OCI-LY3 (cell line): ENCODE data around the gene IFI27.

Source experiments
- H2AFZ ChIP-seq: fragments of 200-600, 300-600 bp; shearing (Covaris generic); 2 replicates; pipeline ENCODE4 v1.6.0; 2014; ENCODE audit warnings: antibody characterized with exemption, low read depth, low read length
- H3K27ac ChIP-seq: fragments of 200-600, 300-600 bp; sonication (generic); 2 replicates; pipeline ENCODE4 v1.5.1; 2014; ENCODE audit warnings: mild to moderate bottlenecking, low read length, moderate library complexity, mixed read lengths
- H3K27me3 ChIP-seq: fragments of 200-600, 300-600 bp; sonication (generic); 2 replicates; pipeline ENCODE4 v1.6.1; 2014; ENCODE audit warnings: low read depth, low read length, mixed read lengths
- H3K36me3 ChIP-seq: fragments of 200-600, 300-600 bp; sonication (generic); replicated peaks from 2 replicates; pipeline ENCODE3; 2014; ENCODE audit warnings: low read depth, low read length, mixed read lengths
- H3K4me1 ChIP-seq: fragments of 300-600, 200-600 bp; sonication (generic); 2 replicates; pipeline ENCODE4 v1.6.1; 2014; ENCODE audit warnings: low read length, mixed read lengths
- H3K4me2 ChIP-seq: fragments of 200-600, 300-600 bp; sonication (generic); 2 replicates; pipeline ENCODE4 v1.6.1; 2014; ENCODE audit warnings: low read length, mixed read lengths
- H3K4me3 ChIP-seq: fragments of 300-600, 200-600 bp; sonication (generic); 2 replicates; pipeline ENCODE4 v1.5.1; 2014; ENCODE audit warnings: antibody characterized with exemption, mild to moderate bottlenecking, low read length, moderate library complexity
- H3K79me2 ChIP-seq: fragments of 300-600, 200-600 bp; shearing (Covaris generic); 2 replicates; pipeline ENCODE4 v1.6.1; 2014; ENCODE audit warnings: mild to moderate bottlenecking, low read length, mixed read lengths
- H3K9ac ChIP-seq: fragments of 300-600, 200-600 bp; shearing (Covaris generic); 2 replicates; pipeline ENCODE4 v1.6.0; 2014; ENCODE audit warnings: mild to moderate bottlenecking, low read length, moderate library complexity
- H3K9me3 ChIP-seq: fragments of 200-600, 300-600 bp; shearing (Covaris generic); 2 replicates; pipeline ENCODE4 v1.6.1; 2014; ENCODE audit warnings: low read length, mixed read lengths; ENCODE audit not compliant: insufficient read depth
- H4K20me1 ChIP-seq: fragments of 200-600, 300-600 bp; sonication (generic); 2 replicates; pipeline ENCODE4 v1.6.1; 2016; ENCODE audit warnings: low read length, mixed read lengths; ENCODE audit not compliant: insufficient read depth
- CTCF ChIP-seq: fragments of 200-600, 300-600 bp; sonication (generic); IDR thresholded peaks from 2 replicates; pipeline ENCODE4 v1.5.1; 2014; ENCODE audit warnings: antibody characterized with exemption, low read length, low read depth
- EZH2phosphoT487 ChIP-seq: fragments of 200-600 bp; shearing (Covaris generic); IDR thresholded peaks from 2 replicates; pipeline ENCODE4 v1.6.1; 2018; ENCODE audit warnings: antibody characterized with exemption, mixed run types, low read depth

IFI27 gene

GRCh38 chr14:94098326-94098992, 12.1 kb upstream of the IFI27 start:
- TF ChIP-seq EZH2phosphoT487 (no peak), CTCF (no peak)
- no peak overlapping the region for H2AFZ ChIP-seq
- no peaks in the 10 kb centered on the region for H3K36me3 ChIP-seq
- H3K79me2 ChIP-seq: no peaks in the 10 kb centered on the region
- no peak overlapping the region for H3K4me2 ChIP-seq
- H3K9me3 ChIP-seq: no peaks in the 10 kb centered on the region
- no peaks in the 10 kb centered on the region for H3K27me3 ChIP-seq
- H4K20me1 ChIP-seq: no peaks in the 10 kb centered on the region
- no peaks in the 10 kb centered on the region for H3K4me1 ChIP-seq
- H3K4me3 ChIP-seq: no peak overlapping the region
- H3K9ac ChIP-seq: no peak overlapping the region
- H3K27ac ChIP-seq: no peak overlapping the region

- Histone ChIP-seq H3K9me3 (no peaks in the 10 kb centered on the region), H3K27ac (no peak overlapping the region), H3K4me1 (no peaks in the 10 kb centered on the region), H3K79me2 (no peaks in the 10 kb centered on the region), H3K36me3 (no peaks in the 10 kb centered on the region), H3K9ac (no peak overlapping the region), H4K20me1 (no peaks in the 10 kb centered on the region), H3K27me3 (no peaks in the 10 kb centered on the region), H3K4me2 (no peak overlapping the region), H2AFZ (no peak overlapping the region), H3K4me3 (no peak overlapping the region)
- TF ChIP-seq CTCF (no peak), EZH2phosphoT487 (no peak)
Measured at GRCh38 chr14:94099006-94099405, 11.5 kb upstream of the IFI27 start.

- Histone ChIP-seq H2AFZ (no peak overlapping the region), H3K27ac (no peak overlapping the region), H3K4me3 (no peak overlapping the region), H4K20me1 (no peaks in the 10 kb centered on the region), H3K4me1 (no peaks in the 10 kb centered on the region), H3K9me3 (no peaks in the 10 kb centered on the region), H3K27me3 (no peaks in the 10 kb centered on the region), H3K9ac (no peak overlapping the region), H3K36me3 (no peaks in the 10 kb centered on the region), H3K4me2 (no peak overlapping the region), H3K79me2 (no peaks in the 10 kb centered on the region)
- no peak for TF ChIP-seq EZH2phosphoT487
- TF ChIP-seq CTCF: no peak
Measured at GRCh38 chr14:94100847-94101246, 9.7 kb upstream of the IFI27 start.

- Histone ChIP-seq H3K27me3 (no peaks in the 10 kb centered on the region), H3K27ac (no peak overlapping the region), H3K4me3 (no peak overlapping the region), H3K4me1 (no peaks in the 10 kb centered on the region), H3K36me3 (no peaks in the 10 kb centered on the region), H3K79me2 (no peaks in the 10 kb centered on the region), H3K4me2 (no peak overlapping the region), H3K9ac (no peak overlapping the region), H2AFZ (no peak overlapping the region), H4K20me1 (no peaks in the 10 kb centered on the region), H3K9me3 (no peaks in the 10 kb centered on the region)
- TF ChIP-seq EZH2phosphoT487 (no peak), CTCF (no peak)
Measured at GRCh38 chr14:94101748-94102147, 8.8 kb upstream of the IFI27 start.
